Caco-2 (cell line): ENCODE measurements around the gene POFUT2. TPM values are rescaled to one million over a fixed set of nuclear protein-coding genes. Genes with fewer than 3 reads are reported as not detected.

Source experiments
- BruUV-seq: library from RNA; stranded (reverse); fragments of 400-500 nt; replicated peaks from 2 replicates; lab custom pipeline; 2021; lab: Mats Ljungman, UMichigan
- CTCF ChIA-PET: fragments of 300-600 bp; sonication (Branson Sonifier 250); formaldehyde crosslinking; loops from one replicate; lab custom pipeline; 2022; ENCODE audit warnings: antibody characterized with exemption; lab: Charles Lee
- POLR2A ChIA-PET: fragments of 300-600 bp; sonication (Branson Sonifier 250); formaldehyde crosslinking; loops from one replicate; lab custom pipeline; 2022; ENCODE audit warnings: antibody characterized with exemption; lab: Charles Lee
- DNase-seq, 2 experiments: peaks; one replicate each; pipeline versions ENCODE4 v3.0.0 to v3.0.0-alpha.2; 2020 to 2022
- H3K27me3 ChIP-seq: replicated peaks from 2 replicates; pipeline ENCODE4 v1.6.0; 2011; ENCODE audit warnings: low read length; ENCODE audit not compliant: control insufficient read depth, insufficient read depth
- H3K36me3 ChIP-seq: 2 replicates; pipeline ENCODE4 v1.5.1; 2011; ENCODE audit warnings: low read length; ENCODE audit not compliant: control insufficient read depth, insufficient read depth
- H3K4me1 ChIP-seq: fragments of 250-450 bp; sonication (Bioruptor Pico); 2 replicates; pipeline ENCODE4 v1.5.1; 2020; ENCODE audit warnings: mild to moderate bottlenecking
- H3K4me3 ChIP-seq: 2 replicates; pipeline ENCODE4 v1.5.1; 2011; ENCODE audit warnings: low read depth, mild to moderate bottlenecking, control low read depth, low read length
- H3K9me3 ChIP-seq: fragments of 250-450 bp; sonication (Bioruptor Pico); 2 replicates; pipeline ENCODE4 v1.5.1; 2020; ENCODE audit warnings: mild to moderate bottlenecking, moderate library complexity
- H3K27ac Mint-ChIP-seq: one replicate; pipeline ENCODE4 v1.8.0; 2022; ENCODE audit warnings: mixed read lengths; ENCODE audit not compliant: unreplicated experiment
- H3K27me3 Mint-ChIP-seq: one replicate; pipeline ENCODE4 v1.8.0; 2022; ENCODE audit warnings: mixed read lengths; ENCODE audit not compliant: insufficient read depth, unreplicated experiment
- H3K36me3 Mint-ChIP-seq: one replicate; pipeline ENCODE4 v1.8.0; 2022; ENCODE audit warnings: mild to moderate bottlenecking, mixed read lengths; ENCODE audit not compliant: insufficient read depth, unreplicated experiment
- H3K4me1 Mint-ChIP-seq: one replicate; pipeline ENCODE4 v1.8.0; 2022; ENCODE audit warnings: low read depth, mixed read lengths; ENCODE audit not compliant: unreplicated experiment
- H3K4me3 Mint-ChIP-seq: one replicate; pipeline ENCODE4 v1.8.0; 2022; ENCODE audit warnings: mild to moderate bottlenecking, moderate library complexity, mixed read lengths; ENCODE audit not compliant: unreplicated experiment
- H3K9me3 Mint-ChIP-seq: one replicate; pipeline ENCODE4 v1.8.0; 2022; ENCODE audit warnings: mixed read lengths; ENCODE audit not compliant: unreplicated experiment
- intact Hi-C: fragments of 100-400 bp; cut with micrococcal nuclease; formaldehyde crosslinking; loops from one replicate; pipeline ENCODE4 v1.10.0; 2022; ENCODE audit not compliant: unreplicated experiment
- total RNA-seq: library from RNA; stranded (reverse); gene quantifications from 2 replicates; pipeline ENCODE4 v1.2.3, GENCODE V29; 2022
- TF ChIP-seq, protein P1 (sequence below), 2 experiments: fragments of 200-600 bp in 1 of 2; IDR thresholded peaks; 1 replicate in 1 of 2; 2 replicates in 1 of 2; pipeline versions ENCODE4 v1.5.1 to v1.8.0; 2011 to 2022; ENCODE audit warnings: antibody characterized with exemption in 1 of 2, control low read depth in 1 of 2, inconsistent platforms in 1 of 2, low read depth in 1 of 2, low read length in 1 of 2, mild to moderate bottlenecking in 1 of 2, moderate library complexity in 1 of 2; ENCODE audit not compliant: insufficient read depth in 1 of 2, severe bottlenecking in 1 of 2, unreplicated experiment in 1 of 2

POFUT2 gene
- total RNA-seq, 1 experiment from 2014 or later: 32.0 TPM

DNA sequence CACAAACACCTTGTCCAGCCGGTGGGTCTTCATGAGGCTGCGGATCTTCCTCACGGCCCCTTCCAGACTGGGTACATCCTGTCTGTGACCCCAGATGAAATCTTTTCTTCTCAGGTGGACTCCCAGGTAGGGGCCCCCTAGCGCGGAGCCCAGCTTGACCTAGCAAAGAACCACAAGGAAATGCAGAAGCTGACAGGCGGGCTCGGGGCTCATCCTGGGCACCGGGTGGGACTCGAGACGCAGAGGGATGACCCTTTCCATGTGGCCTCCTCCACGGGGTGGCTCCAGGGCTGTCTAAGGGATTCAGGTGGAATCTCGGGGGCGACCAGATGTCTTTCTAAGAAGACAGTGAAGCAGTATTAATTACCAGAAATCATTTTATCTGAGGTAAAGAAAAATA is 17.8 kb downstream of the POFUT2 start:
- Mint-ChIP-seq H3K27me3 (no peaks in the 10 kb centered on the region), H3K36me3 (peaks cover 29% of the 10 kb centered on the region), H3K4me1 (no peaks in the 10 kb centered on the region), H3K9me3 (no peaks in the 10 kb centered on the region), H3K4me3 (no peak overlapping the region), H3K27ac (no peak overlapping the region)
- no peaks in the 10 kb centered on the region for H3K4me1 ChIP-seq
- CTCF ChIA-PET: interaction anchor here (0.8 to 2.2 kb wide), 4 partner anchors 12 to 320 kb away, joined by 3 to 12 read pairs (median 4); no protein-coding TSS in a partner anchor
- POLR2A ChIA-PET: no interaction called here
- H3K27me3 ChIP-seq: no peaks in the 10 kb centered on the region
- TF ChIP-seq, protein P1, sequence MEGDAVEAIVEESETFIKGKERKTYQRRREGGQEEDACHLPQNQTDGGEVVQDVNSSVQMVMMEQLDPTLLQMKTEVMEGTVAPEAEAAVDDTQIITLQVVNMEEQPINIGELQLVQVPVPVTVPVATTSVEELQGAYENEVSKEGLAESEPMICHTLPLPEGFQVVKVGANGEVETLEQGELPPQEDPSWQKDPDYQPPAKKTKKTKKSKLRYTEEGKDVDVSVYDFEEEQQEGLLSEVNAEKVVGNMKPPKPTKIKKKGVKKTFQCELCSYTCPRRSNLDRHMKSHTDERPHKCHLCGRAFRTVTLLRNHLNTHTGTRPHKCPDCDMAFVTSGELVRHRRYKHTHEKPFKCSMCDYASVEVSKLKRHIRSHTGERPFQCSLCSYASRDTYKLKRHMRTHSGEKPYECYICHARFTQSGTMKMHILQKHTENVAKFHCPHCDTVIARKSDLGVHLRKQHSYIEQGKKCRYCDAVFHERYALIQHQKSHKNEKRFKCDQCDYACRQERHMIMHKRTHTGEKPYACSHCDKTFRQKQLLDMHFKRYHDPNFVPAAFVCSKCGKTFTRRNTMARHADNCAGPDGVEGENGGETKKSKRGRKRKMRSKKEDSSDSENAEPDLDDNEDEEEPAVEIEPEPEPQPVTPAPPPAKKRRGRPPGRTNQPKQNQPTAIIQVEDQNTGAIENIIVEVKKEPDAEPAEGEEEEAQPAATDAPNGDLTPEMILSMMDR (IDR thresholded peaks at IDR 0.05; ENCODE audit: insufficient read depth in 1 of 2, low read depth in 1 of 2, low read length in 1 of 2, severe bottlenecking in 1 of 2, unreplicated experiment in 1 of 2): no peak
- BruUV-seq: no TSS peak
- intact Hi-C loops: no loop called here
- DNase-seq: no peak
- H3K9me3 ChIP-seq: peaks cover 8% of the 10 kb centered on the region
- H3K36me3 ChIP-seq: no peaks in the 10 kb centered on the region; the same call in 1 of the 2 replicates
- H3K4me3 ChIP-seq: no peak overlapping the region

DNA sequence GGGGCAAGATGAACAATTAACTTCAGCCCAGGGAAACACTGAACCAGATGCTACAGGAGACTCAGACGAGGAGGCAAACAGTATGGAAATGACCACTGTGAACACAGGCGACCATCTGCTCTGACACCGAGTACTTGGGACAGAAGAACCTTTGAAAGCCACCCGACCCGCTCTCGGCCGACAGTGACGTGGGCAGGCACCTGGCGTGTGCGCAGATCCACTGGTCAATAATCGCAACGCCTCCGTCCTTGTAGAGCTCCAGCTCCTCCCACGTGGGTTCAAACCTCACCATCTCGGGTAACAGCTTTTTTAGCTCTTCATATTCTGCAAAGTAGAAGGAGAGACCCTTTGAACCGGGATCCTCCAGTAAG is 20.3 kb downstream of the POFUT2 start:
- Mint-ChIP-seq H3K36me3 (peaks cover 47% of the 10 kb centered on the region), H3K4me3 (no peak overlapping the region), H3K27me3 (no peaks in the 10 kb centered on the region), H3K27ac (no peak overlapping the region), H3K9me3 (no peaks in the 10 kb centered on the region), H3K4me1 (no peaks in the 10 kb centered on the region)
- Histone ChIP-seq H3K4me3 (no peak overlapping the region), H3K4me1 (no peaks in the 10 kb centered on the region), H3K27me3 (no peaks in the 10 kb centered on the region), H3K9me3 (peaks cover 5% of the 10 kb centered on the region), H3K36me3 (no peaks in the 10 kb centered on the region; the same call in 1 of the 2 replicates)
- TF ChIP-seq, protein P1 (IDR thresholded peaks at IDR 0.05; ENCODE audit: insufficient read depth in 1 of 2, low read depth in 1 of 2, low read length in 1 of 2, severe bottlenecking in 1 of 2, unreplicated experiment in 1 of 2): no peak
- no peak for DNase-seq
- CTCF ChIA-PET: no interaction called here
- POLR2A ChIA-PET: no interaction called here
- no TSS peak for BruUV-seq
- intact Hi-C loops: no loop called here

DNA sequence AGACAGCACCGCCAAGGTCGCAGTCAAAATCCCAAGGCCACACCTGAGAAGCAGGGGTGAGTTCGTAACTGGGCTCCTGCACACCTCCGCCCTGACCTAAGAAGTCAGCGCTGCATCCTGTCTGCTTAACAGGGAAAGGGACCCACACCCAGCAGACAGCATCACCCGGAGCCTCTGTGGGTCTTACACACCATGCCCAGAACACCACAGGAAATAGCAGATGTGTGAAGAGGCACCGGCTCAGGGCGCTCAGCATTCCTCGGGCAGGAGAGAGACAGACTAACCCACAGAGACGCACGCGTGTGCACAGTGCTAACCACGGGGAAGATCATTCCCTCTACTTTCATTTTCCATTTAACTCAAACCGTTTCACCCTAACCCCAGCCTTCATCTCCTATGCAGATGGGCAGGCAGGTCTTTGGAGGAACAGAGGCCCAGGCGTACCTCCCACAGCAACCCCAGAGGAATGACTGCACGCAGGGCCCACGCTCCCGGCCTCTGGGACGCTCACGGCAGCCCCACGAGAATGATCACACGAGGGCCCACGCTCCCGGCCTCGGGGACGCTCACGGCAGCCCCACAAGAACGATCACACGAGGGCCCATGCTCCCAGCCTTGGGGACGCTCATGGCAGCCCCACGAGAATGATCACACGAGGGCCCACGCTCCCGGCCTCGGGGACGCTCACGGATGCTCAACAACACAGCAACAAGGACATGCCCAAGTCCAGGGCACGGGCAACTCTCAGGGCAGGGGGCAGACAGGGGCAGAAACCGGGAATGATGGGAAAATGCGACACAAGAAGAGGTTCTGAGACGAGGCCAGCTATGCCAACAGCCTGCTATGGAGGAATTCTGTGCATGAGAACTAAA is 20.9 kb downstream of the POFUT2 start:
- Histone ChIP-seq H3K9me3 (peaks cover 3% of the 10 kb centered on the region; the same call in 1 of the 2 replicates), H3K36me3 (no peaks in the 10 kb centered on the region; the same call in 1 of the 2 replicates), H3K4me3 (no peak overlapping the region), H3K4me1 (no peaks in the 10 kb centered on the region), H3K27me3 (no peaks in the 10 kb centered on the region)
- no peak overlapping the region for H3K27ac Mint-ChIP-seq
- no TSS peak for BruUV-seq
- no peak overlapping the region for H3K4me3 Mint-ChIP-seq
- no peaks in the 10 kb centered on the region for H3K27me3 Mint-ChIP-seq
- DNase-seq: no peak
- ChIA-PET CTCF (no interaction called here), POLR2A (no interaction called here)
- TF ChIP-seq, protein P1 (IDR thresholded peaks at IDR 0.05; ENCODE audit: insufficient read depth in 1 of 2, low read depth in 1 of 2, low read length in 1 of 2, severe bottlenecking in 1 of 2, unreplicated experiment in 1 of 2): no peak
- H3K9me3 Mint-ChIP-seq: no peaks in the 10 kb centered on the region
- peaks cover 47% of the 10 kb centered on the region for H3K36me3 Mint-ChIP-seq
- intact Hi-C loops: no loop called here
- no peaks in the 10 kb centered on the region for H3K4me1 Mint-ChIP-seq
